ENCODE results near the gene DFFA. TPM values are rescaled to one million over a fixed set of nuclear protein-coding genes. Genes with fewer than 3 reads are reported as not detected.

The DFFA gene
- total RNA-seq, 1 donor from 2014 or later: 39.8 TPM

DNA sequence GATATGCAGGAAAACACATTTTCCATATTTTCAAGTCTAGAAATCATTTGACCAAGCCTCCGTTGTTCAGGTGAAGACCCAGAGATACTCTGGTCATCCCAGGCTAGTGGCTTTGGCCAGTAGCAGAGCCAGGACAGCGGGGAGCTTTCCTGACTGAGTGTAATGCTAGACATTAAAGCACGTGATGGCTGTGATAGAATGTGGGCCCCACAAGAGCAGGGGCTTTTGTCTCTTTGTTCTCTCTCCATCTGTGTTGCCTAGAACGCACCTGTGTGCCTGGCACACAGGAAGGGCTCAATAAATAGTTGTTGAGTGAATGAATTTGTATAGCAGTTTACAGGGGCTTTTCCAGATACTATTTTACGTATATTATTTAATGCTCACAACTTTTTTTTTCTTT lies 31.5 kb downstream of the DFFA start:
- Mint-ChIP-seq H3K4me1 (ENCODE audit: unreplicated experiment) (no peaks in the 10 kb centered on the region), H3K4me3 (ENCODE audit: unreplicated experiment) (no peak overlapping the region)
- TF ChIP-seq, protein P1, sequence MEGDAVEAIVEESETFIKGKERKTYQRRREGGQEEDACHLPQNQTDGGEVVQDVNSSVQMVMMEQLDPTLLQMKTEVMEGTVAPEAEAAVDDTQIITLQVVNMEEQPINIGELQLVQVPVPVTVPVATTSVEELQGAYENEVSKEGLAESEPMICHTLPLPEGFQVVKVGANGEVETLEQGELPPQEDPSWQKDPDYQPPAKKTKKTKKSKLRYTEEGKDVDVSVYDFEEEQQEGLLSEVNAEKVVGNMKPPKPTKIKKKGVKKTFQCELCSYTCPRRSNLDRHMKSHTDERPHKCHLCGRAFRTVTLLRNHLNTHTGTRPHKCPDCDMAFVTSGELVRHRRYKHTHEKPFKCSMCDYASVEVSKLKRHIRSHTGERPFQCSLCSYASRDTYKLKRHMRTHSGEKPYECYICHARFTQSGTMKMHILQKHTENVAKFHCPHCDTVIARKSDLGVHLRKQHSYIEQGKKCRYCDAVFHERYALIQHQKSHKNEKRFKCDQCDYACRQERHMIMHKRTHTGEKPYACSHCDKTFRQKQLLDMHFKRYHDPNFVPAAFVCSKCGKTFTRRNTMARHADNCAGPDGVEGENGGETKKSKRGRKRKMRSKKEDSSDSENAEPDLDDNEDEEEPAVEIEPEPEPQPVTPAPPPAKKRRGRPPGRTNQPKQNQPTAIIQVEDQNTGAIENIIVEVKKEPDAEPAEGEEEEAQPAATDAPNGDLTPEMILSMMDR (IDR thresholded peaks at IDR 0.05): no peak

GRCh38 chr1:10440305-10440704 lies 32.0 kb downstream of the DFFA start:
- Mint-ChIP-seq H3K36me3 (ENCODE audit: unreplicated experiment) (peaks cover 2% of the 10 kb centered on the region), H3K27me3 (ENCODE audit: unreplicated experiment) (no peaks in the 10 kb centered on the region), H3K4me1 (ENCODE audit: unreplicated experiment) (no peaks in the 10 kb centered on the region), H3K27ac (ENCODE audit: unreplicated experiment) (no peak overlapping the region), H3K4me3 (ENCODE audit: unreplicated experiment) (no peak overlapping the region), H3K9me3 (ENCODE audit: unreplicated experiment) (no peaks in the 10 kb centered on the region)
- DNase-seq (ENCODE audit: extremely low spot score, unreplicated experiment): no peak
- TF ChIP-seq, protein P1 (IDR thresholded peaks at IDR 0.05): no peak

More for the DNA sequence above, 31.5 kb downstream of the DFFA start:
- Mint-ChIP-seq H3K27ac (ENCODE audit: unreplicated experiment) (no peak overlapping the region), H3K36me3 (ENCODE audit: unreplicated experiment) (peaks cover 2% of the 10 kb centered on the region), H3K27me3 (ENCODE audit: unreplicated experiment) (no peaks in the 10 kb centered on the region), H3K9me3 (ENCODE audit: unreplicated experiment) (no peaks in the 10 kb centered on the region)
- DNase-seq (ENCODE audit: extremely low spot score, unreplicated experiment): no peak

DNA sequence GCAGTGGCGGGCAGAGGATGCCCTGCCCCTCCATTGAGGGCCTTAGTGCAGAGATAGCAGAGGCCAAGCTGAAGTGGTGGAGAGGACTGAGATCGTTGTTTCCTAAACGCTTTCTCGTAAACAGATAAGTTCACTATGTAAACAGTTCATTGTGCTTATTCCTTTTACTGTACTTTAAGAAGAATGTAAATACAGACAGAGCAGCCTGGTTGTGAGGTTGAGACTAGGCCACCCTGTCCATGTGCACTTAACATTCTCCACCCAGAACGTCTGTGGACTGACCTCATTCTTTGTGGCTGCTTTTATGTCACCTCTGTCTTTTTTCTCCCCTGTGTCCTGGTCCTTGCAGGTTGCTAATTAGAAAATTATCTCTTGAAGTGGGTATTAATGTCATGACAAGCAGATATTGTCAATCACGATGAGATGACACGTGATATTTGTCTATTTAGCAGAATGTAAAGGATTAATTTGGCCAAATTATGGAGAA lies 33.6 kb downstream of the DFFA start:
- Mint-ChIP-seq H3K9me3 (ENCODE audit: unreplicated experiment) (no peaks in the 10 kb centered on the region), H3K27ac (ENCODE audit: unreplicated experiment) (no peak overlapping the region), H3K36me3 (ENCODE audit: unreplicated experiment) (peaks cover 2% of the 10 kb centered on the region), H3K4me3 (ENCODE audit: unreplicated experiment) (no peak overlapping the region), H3K4me1 (ENCODE audit: unreplicated experiment) (no peaks in the 10 kb centered on the region), H3K27me3 (ENCODE audit: unreplicated experiment) (no peaks in the 10 kb centered on the region)
- DNase-seq (ENCODE audit: extremely low spot score, unreplicated experiment): no peak
- TF ChIP-seq, protein P1 (IDR thresholded peaks at IDR 0.05): no peak

GRCh38 chr1:10437052-10437451 lies 35.3 kb downstream of the DFFA start:
- H3K36me3 Mint-ChIP-seq (ENCODE audit: unreplicated experiment): peaks cover under 1% of the 10 kb centered on the region
- H3K27ac Mint-ChIP-seq (ENCODE audit: unreplicated experiment): no peak overlapping the region
- H3K27me3 Mint-ChIP-seq (ENCODE audit: unreplicated experiment): no peaks in the 10 kb centered on the region
- H3K9me3 Mint-ChIP-seq (ENCODE audit: unreplicated experiment): no peaks in the 10 kb centered on the region
- H3K4me3 Mint-ChIP-seq (ENCODE audit: unreplicated experiment): no peak overlapping the region
- DNase-seq (ENCODE audit: extremely low spot score, unreplicated experiment): no peak
- TF ChIP-seq, protein P1 (IDR thresholded peaks at IDR 0.05): no peak
- H3K4me1 Mint-ChIP-seq (ENCODE audit: unreplicated experiment): no peaks in the 10 kb centered on the region

GRCh38 chr1:10434590-10434989 lies 37.7 kb downstream of the DFFA start:
- H3K9me3 Mint-ChIP-seq (ENCODE audit: unreplicated experiment): no peaks in the 10 kb centered on the region
- TF ChIP-seq, protein P1 (IDR thresholded peaks at IDR 0.05): no peak
- H3K27ac Mint-ChIP-seq (ENCODE audit: unreplicated experiment): no peak overlapping the region
- no peaks in the 10 kb centered on the region for H3K36me3 Mint-ChIP-seq (ENCODE audit: unreplicated experiment)
- H3K4me1 Mint-ChIP-seq (ENCODE audit: unreplicated experiment): peaks cover 13% of the 10 kb centered on the region
- DNase-seq (ENCODE audit: extremely low spot score, unreplicated experiment): no peak
- no peak overlapping the region for H3K4me3 Mint-ChIP-seq (ENCODE audit: unreplicated experiment)
- H3K27me3 Mint-ChIP-seq (ENCODE audit: unreplicated experiment): no peaks in the 10 kb centered on the region
